HepG2 (cell line): Measurements from ENCODE around the gene ARHGAP12. TPM values are rescaled to one million over a fixed set of nuclear protein-coding genes. Genes with fewer than 3 reads are reported as not detected.

Experiments used
- BCLAF1 ChIP-seq: fragments of 450-650 bp; IDR thresholded peaks from 2 replicates; pipeline ENCODE4 v1.6.1; 2017; ENCODE audit warnings: mild to moderate bottlenecking
- CBX5 ChIP-seq: sonication (generic); formaldehyde crosslinking; IDR thresholded peaks from 2 replicates; pipeline ENCODE4 v1.4.0; 2020; ENCODE audit warnings: missing genetic modification reagents, borderline replicate concordance
- FOXA1 ChIP-seq, 2 experiments: fragments of 450-650 bp in 1 of 2; sonication (generic) in 1 of 2; formaldehyde crosslinking in 1 of 2; IDR thresholded peaks; 2 replicates each; pipeline versions ENCODE4 v1.4.0 to v1.6.1; 2016 to 2020; ENCODE audit warnings: missing genetic modification reagents in 1 of 2
- FOXM1 ChIP-seq: sonication (generic); formaldehyde crosslinking; IDR thresholded peaks from 2 replicates; pipeline ENCODE4 v1.5.0; 2020; ENCODE audit warnings: missing genetic modification reagents
- PAWR ChIP-seq: sonication (generic); formaldehyde crosslinking; IDR thresholded peaks from 2 replicates; pipeline ENCODE4 v1.4.0; 2020; ENCODE audit warnings: missing genetic modification reagents, mild to moderate bottlenecking, borderline replicate concordance
- ZBTB7B ChIP-seq: sonication (generic); formaldehyde crosslinking; IDR thresholded peaks from 2 replicates; pipeline ENCODE4 v1.4.0; 2020; ENCODE audit warnings: missing genetic modification reagents
- ZNF546 ChIP-seq: sonication (generic); formaldehyde crosslinking; conservative IDR thresholded peaks from 2 replicates; pipeline ENCODE4 v1.8.1; 2023; ENCODE audit warnings: mild to moderate bottlenecking, missing genetic modification reagents
- ZNF569 ChIP-seq: sonication (generic); formaldehyde crosslinking; IDR thresholded peaks from 2 replicates; pipeline ENCODE4 v1.5.0; 2020; ENCODE audit warnings: mild to moderate bottlenecking, missing genetic modification reagents, moderate library complexity, borderline replicate concordance
- ZNF660 ChIP-seq: sonication (generic); formaldehyde crosslinking; IDR thresholded peaks from 2 replicates; pipeline ENCODE4 v1.5.1; 2020; ENCODE audit warnings: mild to moderate bottlenecking, low read depth, missing genetic modification reagents, borderline replicate concordance
- ZNF878 ChIP-seq: sonication (generic); formaldehyde crosslinking; IDR thresholded peaks from 2 replicates; pipeline ENCODE4 v1.8.1; 2023; ENCODE audit warnings: mild to moderate bottlenecking, missing genetic modification reagents, moderate library complexity
- ZSCAN31 ChIP-seq: sonication (generic); formaldehyde crosslinking; IDR thresholded peaks from 2 replicates; pipeline ENCODE4 v1.5.0; 2020; ENCODE audit warnings: low read depth, mild to moderate bottlenecking, missing genetic modification reagents
- polyA plus RNA-seq, 8 experiments: library from polyadenylated mRNA; depleted of rRNA in 3 of 8; stranded (reverse) in 7 of 8; unstranded in 1 of 8; fragments of >200 nt; fragmentation: Illumina TruSeq in 4 of 8; extraction: Trizol in 4 of 8; gene quantifications; 2 replicates each; pipeline versions ENCODE4 v1.2.1 to v1.2.3, GENCODE V29; 2011 to 2016; ENCODE audit warnings: low read depth in 4 of 8, missing spikeins in 1 of 8, mixed read lengths in 1 of 8; ENCODE audit not compliant: insufficient read depth in 1 of 8
- total RNA-seq, 5 experiments: library from RNA; depleted of rRNA; stranded (reverse); fragments of >200 nt; fragmentation: Illumina TruSeq; extraction: Trizol; gene quantifications; 2 replicates each; pipeline ENCODE4 v1.2.3, GENCODE V29; 2016; ENCODE audit warnings: low read depth in 1 of 5
- TF ChIP-seq, protein P1 (sequence below): sonication (generic); formaldehyde crosslinking; IDR thresholded peaks from 2 replicates; pipeline ENCODE4 v1.4.0; 2020; ENCODE audit warnings: mild to moderate bottlenecking, missing genetic modification reagents
- TF ChIP-seq, protein P2 (sequence below): sonication (generic); formaldehyde crosslinking; IDR thresholded peaks from 2 replicates; pipeline ENCODE4 v1.4.0; 2020; ENCODE audit warnings: mild to moderate bottlenecking, missing genetic modification reagents
- TF ChIP-seq, protein P3 (sequence below): sonication (generic); formaldehyde crosslinking; conservative IDR thresholded peaks from 2 replicates; pipeline ENCODE4 v1.4.0; 2020; ENCODE audit warnings: missing genetic modification reagents

Gene ARHGAP12
- total and polyA plus RNA-seq, 2 of the 13 experiments (the other 11 are each of a cell fraction or from before 2014, with no cell fraction given), result 25.0 to 54.6 TPM

DNA sequence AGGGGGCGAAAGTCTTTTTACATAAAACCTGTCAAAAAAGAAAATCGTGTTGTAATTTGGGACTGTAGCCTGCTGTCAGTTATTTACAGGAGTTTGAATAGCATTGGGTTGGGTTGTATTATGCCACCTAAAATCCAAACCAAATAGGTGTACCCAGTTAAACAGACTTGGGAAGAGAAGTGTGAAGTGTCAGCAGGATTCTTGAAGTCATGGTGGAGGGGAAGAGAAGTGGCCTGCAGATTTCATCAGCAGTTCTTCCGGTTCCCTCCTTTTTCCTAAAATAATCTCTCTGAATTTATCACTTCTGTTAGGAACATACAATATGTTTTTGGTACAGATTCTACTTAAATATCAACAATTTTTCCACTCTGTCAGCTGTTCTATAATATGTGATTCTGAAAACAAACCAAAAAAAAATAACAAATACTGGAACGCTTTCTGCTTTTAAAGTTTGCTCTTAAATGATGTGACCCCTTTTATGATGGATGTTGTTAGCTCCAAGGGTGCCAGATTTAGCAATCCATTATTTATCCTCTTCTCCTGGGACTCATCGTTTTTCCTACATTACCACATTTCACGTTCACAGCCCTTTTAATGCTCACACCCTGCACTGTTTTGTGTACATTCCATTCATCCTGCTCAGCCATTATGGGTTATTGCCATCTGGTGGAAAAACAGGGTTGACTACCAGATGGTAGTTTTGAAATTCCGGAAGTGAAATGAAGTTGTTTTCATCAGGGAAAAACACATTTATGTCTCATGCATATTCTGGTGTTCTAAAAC lies 18.7 kb upstream of the ARHGAP12 start (continued):
- TF ChIP-seq, protein P1, sequence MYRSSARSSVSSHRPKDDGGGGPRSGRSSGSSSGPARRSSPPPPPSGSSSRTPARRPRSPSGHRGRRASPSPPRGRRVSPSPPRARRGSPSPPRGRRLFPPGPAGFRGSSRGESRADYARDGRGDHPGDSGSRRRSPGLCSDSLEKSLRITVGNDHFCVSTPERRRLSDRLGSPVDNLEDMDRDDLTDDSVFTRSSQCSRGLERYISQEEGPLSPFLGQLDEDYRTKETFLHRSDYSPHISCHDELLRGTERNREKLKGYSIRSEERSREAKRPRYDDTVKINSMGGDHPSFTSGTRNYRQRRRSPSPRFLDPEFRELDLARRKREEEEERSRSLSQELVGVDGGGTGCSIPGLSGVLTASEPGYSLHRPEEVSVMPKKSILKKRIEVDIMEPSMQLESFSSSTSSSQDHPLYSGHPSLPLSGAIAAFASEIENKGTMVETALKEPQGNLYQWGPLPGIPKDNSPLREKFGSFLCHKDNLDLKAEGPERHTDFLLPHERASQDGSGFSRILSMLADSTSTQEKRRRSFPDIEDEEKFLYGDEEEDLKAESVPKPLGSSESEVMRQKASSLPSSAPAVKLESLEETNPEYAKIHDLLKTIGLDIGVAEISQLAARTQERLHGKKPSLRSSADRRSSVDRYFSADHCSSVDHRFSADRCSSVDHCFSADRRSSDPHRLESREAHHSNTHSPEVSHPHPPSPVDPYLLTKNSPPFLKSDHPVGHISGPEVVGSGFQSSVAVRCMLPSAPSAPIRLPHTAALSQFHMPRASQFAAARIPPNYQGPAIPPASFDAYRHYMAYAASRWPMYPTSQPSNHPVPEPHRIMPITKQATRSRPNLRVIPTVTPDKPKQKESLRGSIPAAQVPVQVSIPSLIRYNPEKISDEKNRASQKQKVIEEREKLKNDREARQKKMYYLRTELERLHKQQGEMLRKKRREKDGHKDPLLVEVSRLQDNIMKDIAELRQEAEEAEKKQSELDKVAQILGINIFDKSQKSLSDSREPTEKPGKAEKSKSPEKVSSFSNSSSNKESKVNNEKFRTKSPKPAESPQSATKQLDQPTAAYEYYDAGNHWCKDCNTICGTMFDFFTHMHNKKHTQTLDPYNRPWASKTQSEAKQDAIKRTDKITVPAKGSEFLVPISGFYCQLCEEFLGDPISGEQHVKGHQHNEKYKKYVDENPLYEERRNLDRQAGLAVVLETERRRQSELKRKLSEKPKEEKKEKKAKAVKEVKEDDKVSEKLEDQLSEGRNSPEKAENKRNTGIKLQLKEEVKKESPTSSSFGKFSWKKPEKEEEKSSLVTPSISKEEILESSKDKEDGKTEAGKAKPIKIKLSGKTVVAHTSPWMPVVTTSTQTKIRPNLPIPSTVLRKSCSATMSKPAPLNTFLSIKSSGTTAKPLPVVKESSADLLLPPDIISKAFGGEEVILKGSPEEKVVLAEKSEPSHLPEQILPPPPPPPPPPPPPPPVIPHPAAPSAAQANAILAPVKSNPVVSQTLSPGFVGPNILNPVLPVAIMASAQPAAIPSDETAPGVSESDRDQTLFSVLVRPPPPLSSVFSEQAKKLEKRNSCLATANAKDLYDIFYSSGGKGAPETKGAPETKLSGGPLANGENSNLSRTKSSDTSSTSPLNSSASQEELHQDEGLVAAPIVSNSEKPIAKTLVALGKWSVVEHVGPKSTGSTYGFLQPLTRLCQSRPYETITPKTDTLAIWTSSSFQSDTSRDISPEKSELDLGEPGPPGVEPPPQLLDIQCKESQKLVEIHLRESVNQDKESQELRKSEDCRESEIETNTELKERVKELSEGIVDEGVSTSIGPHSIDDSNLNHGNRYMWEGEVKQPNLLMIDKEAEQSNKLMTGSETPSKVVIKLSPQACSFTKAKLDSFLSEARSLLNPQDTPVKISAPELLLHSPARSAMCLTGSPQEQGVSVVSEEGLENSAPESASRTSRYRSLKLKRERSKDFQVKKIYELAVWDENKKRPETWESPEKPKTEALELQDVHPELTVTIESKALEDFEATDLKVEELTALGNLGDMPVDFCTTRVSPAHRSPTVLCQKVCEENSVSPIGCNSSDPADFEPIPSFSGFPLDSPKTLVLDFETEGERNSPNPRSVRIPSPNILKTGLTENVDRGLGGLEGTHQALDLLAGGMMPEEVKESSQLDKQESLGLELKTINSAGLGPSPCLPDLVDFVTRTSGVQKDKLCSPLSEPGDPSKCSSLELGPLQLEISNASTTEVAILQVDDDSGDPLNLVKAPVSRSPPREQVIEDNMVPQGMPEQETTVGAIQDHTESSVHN (CRISPR knock-in tag), result no peak
- TF ChIP-seq ZNF546 (CRISPR knock-in tag) (no peak), CBX5 (CRISPR knock-in tag) (no peak), PAWR (CRISPR knock-in tag) (no peak), ZNF878 (CRISPR knock-in tag) (no peak), ZBTB7B (CRISPR knock-in tag) (no peak), BCLAF1 (no peak), ZNF569 (CRISPR knock-in tag) (no peak), ZSCAN31 (CRISPR knock-in tag) (no peak), ZNF660 (CRISPR knock-in tag) (no peak), FOXA1 (IDR thresholded peaks at IDR 0.05) (no peak), FOXA1 (CRISPR knock-in tag; IDR thresholded peaks at IDR 0.05) (peak; percentile 77), FOXM1 (CRISPR knock-in tag) (no peak)
- TF ChIP-seq, protein P2, sequence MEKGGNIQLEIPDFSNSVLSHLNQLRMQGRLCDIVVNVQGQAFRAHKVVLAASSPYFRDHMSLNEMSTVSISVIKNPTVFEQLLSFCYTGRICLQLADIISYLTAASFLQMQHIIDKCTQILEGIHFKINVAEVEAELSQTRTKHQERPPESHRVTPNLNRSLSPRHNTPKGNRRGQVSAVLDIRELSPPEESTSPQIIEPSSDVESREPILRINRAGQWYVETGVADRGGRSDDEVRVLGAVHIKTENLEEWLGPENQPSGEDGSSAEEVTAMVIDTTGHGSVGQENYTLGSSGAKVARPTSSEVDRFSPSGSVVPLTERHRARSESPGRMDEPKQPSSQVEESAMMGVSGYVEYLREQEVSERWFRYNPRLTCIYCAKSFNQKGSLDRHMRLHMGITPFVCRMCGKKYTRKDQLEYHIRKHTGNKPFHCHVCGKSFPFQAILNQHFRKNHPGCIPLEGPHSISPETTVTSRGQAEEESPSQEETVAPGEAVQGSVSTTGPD, result no peak
- TF ChIP-seq, protein P3, sequence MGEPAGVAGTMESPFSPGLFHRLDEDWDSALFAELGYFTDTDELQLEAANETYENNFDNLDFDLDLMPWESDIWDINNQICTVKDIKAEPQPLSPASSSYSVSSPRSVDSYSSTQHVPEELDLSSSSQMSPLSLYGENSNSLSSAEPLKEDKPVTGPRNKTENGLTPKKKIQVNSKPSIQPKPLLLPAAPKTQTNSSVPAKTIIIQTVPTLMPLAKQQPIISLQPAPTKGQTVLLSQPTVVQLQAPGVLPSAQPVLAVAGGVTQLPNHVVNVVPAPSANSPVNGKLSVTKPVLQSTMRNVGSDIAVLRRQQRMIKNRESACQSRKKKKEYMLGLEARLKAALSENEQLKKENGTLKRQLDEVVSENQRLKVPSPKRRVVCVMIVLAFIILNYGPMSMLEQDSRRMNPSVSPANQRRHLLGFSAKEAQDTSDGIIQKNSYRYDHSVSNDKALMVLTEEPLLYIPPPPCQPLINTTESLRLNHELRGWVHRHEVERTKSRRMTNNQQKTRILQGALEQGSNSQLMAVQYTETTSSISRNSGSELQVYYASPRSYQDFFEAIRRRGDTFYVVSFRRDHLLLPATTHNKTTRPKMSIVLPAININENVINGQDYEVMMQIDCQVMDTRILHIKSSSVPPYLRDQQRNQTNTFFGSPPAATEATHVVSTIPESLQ (CRISPR knock-in tag), result no peak
